H1 (cell line): ENCODE measurements around the gene BCAR3. TPM values are rescaled to one million over a fixed set of nuclear protein-coding genes. Genes with fewer than 3 reads are reported as not detected.

Experiments used
- CTCF ChIA-PET: fragments of 300-600 bp; sonication (Branson Sonifier 250); formaldehyde crosslinking; loops from one replicate; lab custom pipeline; 2021; ENCODE audit not compliant: partially characterized antibody; lab: Charles Lee
- POLR2A ChIA-PET: fragments of 300-600 bp; sonication (Branson Sonifier 250); formaldehyde crosslinking; loops from one replicate; lab custom pipeline; 2021; ENCODE audit warnings: inconsistent platforms; ENCODE audit not compliant: partially characterized antibody; lab: Charles Lee
- DNase-seq, 2 experiments: peaks; one replicate each; pipeline versions ENCODE4 v3.0.0 to v3.0.0-alpha.2; 2010 to 2022; ENCODE audit warnings: low spot score in 2 of 2, low read depth in 1 of 2, mixed read lengths in 1 of 2
- FAIRE-seq: peaks from 2 replicates; lab custom pipeline; 2011; peaks lifted over from hg19 to GRCh38; lab: Jason Lieb, UNC
- H2AFZ ChIP-seq: 2 replicates; pipeline ENCODE4 v1.8.1; 2012; ENCODE audit warnings: low read length, inconsistent platforms
- H2AK5ac ChIP-seq: 2 replicates; pipeline ENCODE4 v1.6.1; 2013; ENCODE audit warnings: low read depth, low read length
- H2BK120ac ChIP-seq: replicated peaks from 2 replicates; pipeline ENCODE3; 2013; ENCODE audit warnings: low read depth, low read length, inconsistent platforms
- H2BK12ac ChIP-seq: 2 replicates; pipeline ENCODE4 v1.6.1; 2013; ENCODE audit warnings: low read depth, low read length
- H2BK15ac ChIP-seq: 2 replicates; pipeline ENCODE4 v1.6.1; 2013; ENCODE audit warnings: low read length
- H2BK20ac ChIP-seq: 2 replicates; pipeline ENCODE4 v1.6.1; 2013; ENCODE audit warnings: low read length
- H2BK5ac ChIP-seq: 2 replicates; pipeline ENCODE4 v1.6.1; 2013; ENCODE audit warnings: low read depth, low read length
- H3K14ac ChIP-seq: 2 replicates; pipeline ENCODE4 v1.6.1; 2013; ENCODE audit warnings: inconsistent platforms; ENCODE audit not compliant: insufficient read length
- H3K18ac ChIP-seq: 2 replicates; pipeline ENCODE4 v1.6.1; 2013; ENCODE audit warnings: low read length; ENCODE audit errors: extremely low read depth
- H3K23ac ChIP-seq: 2 replicates; pipeline ENCODE4 v1.6.1; 2013; ENCODE audit warnings: inconsistent platforms; ENCODE audit not compliant: insufficient read length
- H3K23me2 ChIP-seq: 2 replicates; pipeline ENCODE4 v1.6.1; 2013; ENCODE audit warnings: low read depth, low read length
- H3K27ac ChIP-seq: 2 replicates; pipeline ENCODE4 v1.6.1; 2011; ENCODE audit warnings: low read depth, low read length, inconsistent platforms
- H3K27me3 ChIP-seq, 4 experiments: replicated peaks in 1 of 4; 1 replicate in 1 of 4; 2 replicates in 3 of 4; pipeline versions ENCODE4 v1.6.1 to v1.8.1; 2011 to 2013; ENCODE audit warnings: low read length in 3 of 4, mild to moderate bottlenecking in 3 of 4, inconsistent platforms in 2 of 4, mixed read lengths in 2 of 4, moderate library complexity in 1 of 4; ENCODE audit not compliant: control insufficient read depth in 3 of 4, insufficient read depth in 3 of 4; ENCODE audit errors: extremely low read depth in 1 of 4
- H3K36me3 ChIP-seq, 4 experiments: 2 replicates each; pipeline versions ENCODE4 v1.6.1 to v1.8.1; 2011 to 2013; ENCODE audit warnings: mild to moderate bottlenecking in 4 of 4, low read length in 3 of 4, moderate library complexity in 2 of 4, control low read depth in 1 of 4, inconsistent platforms in 1 of 4; ENCODE audit not compliant: insufficient read depth in 4 of 4, control insufficient read depth in 2 of 4
- H3K4ac ChIP-seq: replicated peaks from 2 replicates; pipeline ENCODE3; 2013; ENCODE audit warnings: low read length, low read depth, mixed read lengths, inconsistent platforms; ENCODE audit not compliant: insufficient read length
- H3K4me1 ChIP-seq, 4 experiments: replicated peaks in 1 of 4; 1 replicate in 1 of 4; 2 replicates in 3 of 4; pipeline versions ENCODE4 v1.6.1 to v1.8.1; 2011 to 2013; ENCODE audit warnings: low read length in 3 of 4, inconsistent platforms in 2 of 4, mixed read lengths in 1 of 4; ENCODE audit not compliant: insufficient read depth in 4 of 4, control insufficient read depth in 3 of 4
- H3K4me2 ChIP-seq, 2 experiments: 2 replicates each; pipeline versions ENCODE4 v1.6.1 to v1.8.1; 2011 to 2013; ENCODE audit warnings: low read depth in 2 of 2, low read length in 2 of 2, control low read depth in 1 of 2, inconsistent platforms in 1 of 2, mild to moderate bottlenecking in 1 of 2; ENCODE audit not compliant: insufficient read depth in 1 of 2
- H3K4me3 ChIP-seq, 4 experiments: fragments of 200-600, 300-600 bp in 1 of 4; sonication (generic), shearing (Covaris generic), sonication (Bioruptor Twin) in 1 of 4; 2 replicates each; pipeline versions ENCODE4 v1.5.1 to v1.8.1; 2011 to 2016; ENCODE audit warnings: low read length in 4 of 4, low read depth in 3 of 4, control low read depth in 2 of 4, inconsistent platforms in 2 of 4, mild to moderate bottlenecking in 2 of 4, mixed read lengths in 1 of 4, moderate library complexity in 1 of 4; ENCODE audit not compliant: insufficient read depth in 2 of 4; ENCODE audit errors: extremely low read depth in 1 of 4
- H3K56ac ChIP-seq: replicated peaks from 2 replicates; pipeline ENCODE3; 2013; ENCODE audit warnings: low read depth, mild to moderate bottlenecking, mixed read lengths, low read length, inconsistent platforms; ENCODE audit not compliant: insufficient read length
- H3K79me1 ChIP-seq: 2 replicates; pipeline ENCODE4 v1.6.1; 2013; ENCODE audit warnings: low read depth, low read length, control low read depth
- H3K79me2 ChIP-seq, 2 experiments: 2 replicates each; pipeline versions ENCODE4 v1.6.1 to v1.8.1; 2012 to 2013; ENCODE audit warnings: low read length in 2 of 2, mild to moderate bottlenecking in 2 of 2, inconsistent platforms in 1 of 2; ENCODE audit not compliant: insufficient read depth in 2 of 2, control insufficient read depth in 1 of 2
- H3K9ac ChIP-seq, 4 experiments: replicated peaks in 1 of 4; 1 replicate in 1 of 4; 2 replicates in 3 of 4; pipeline versions ENCODE4 v1.6.1 to v1.8.1; 2011 to 2013; ENCODE audit warnings: low read depth in 3 of 4, low read length in 3 of 4, control low read depth in 2 of 4, mild to moderate bottlenecking in 2 of 4, moderate library complexity in 2 of 4, inconsistent platforms in 1 of 4; ENCODE audit errors: extremely low read depth in 1 of 4
- H3K9me3 ChIP-seq, 2 experiments: 2 replicates each; pipeline versions ENCODE4 v1.6.1 to v1.8.1; 2012 to 2013; ENCODE audit warnings: mild to moderate bottlenecking in 2 of 2, moderate library complexity in 2 of 2, control low read depth in 1 of 2, inconsistent platforms in 1 of 2, low read depth in 1 of 2, low read length in 1 of 2, mixed read lengths in 1 of 2; ENCODE audit not compliant: insufficient read depth in 2 of 2
- H4K20me1 ChIP-seq, 2 experiments: replicated peaks in 1 of 2; 2 replicates each; pipeline versions ENCODE3 to v1.8.1; 2011 to 2013; ENCODE audit warnings: inconsistent platforms in 2 of 2, low read length in 2 of 2, mild to moderate bottlenecking in 1 of 2; ENCODE audit not compliant: insufficient read depth in 2 of 2, control insufficient read depth in 1 of 2
- H4K5ac ChIP-seq: 2 replicates; pipeline ENCODE4 v1.6.1; 2013; ENCODE audit warnings: low read length, low read depth, mixed read lengths, inconsistent platforms; ENCODE audit not compliant: insufficient read length
- H4K8ac ChIP-seq: 2 replicates; pipeline ENCODE4 v1.8.0; 2013; ENCODE audit warnings: mild to moderate bottlenecking, moderate library complexity, low read length, inconsistent platforms; ENCODE audit not compliant: insufficient read depth; ENCODE audit errors: extremely low read depth
- H4K91ac ChIP-seq: replicated peaks from 2 replicates; pipeline ENCODE3; 2013; ENCODE audit warnings: low read length, mixed read lengths, inconsistent platforms; ENCODE audit not compliant: insufficient read length
- ASH2L ChIP-seq: fragments of 200-600, 300-600 bp; sonication (generic); IDR thresholded peaks from one replicate; pipeline ENCODE4 v1.7.1; 2017; ENCODE audit warnings: low read length
- BRCA1 ChIP-seq: IDR thresholded peaks from 2 replicates; pipeline ENCODE4 v1.6.1; 2012; ENCODE audit warnings: low read depth, low read length, improper control_type of control experiment
- CBX8 ChIP-seq: fragments of 300-800, 300-1000 bp; sonication (generic); IDR thresholded peaks from 2 replicates; pipeline ENCODE4 v1.7.1; 2016; ENCODE audit warnings: low read depth, low read length, borderline replicate concordance
- CEBPB ChIP-seq: IDR thresholded peaks from 2 replicates; pipeline ENCODE4 v1.6.1; 2012; ENCODE audit warnings: low read depth, low read length
- JUND ChIP-seq: IDR thresholded peaks from 2 replicates; pipeline ENCODE4 v1.6.1; 2011; ENCODE audit warnings: mild to moderate bottlenecking, improper control_type of control experiment, low read length
- POU5F1 ChIP-seq: IDR thresholded peaks from 2 replicates; pipeline ENCODE4 v1.6.1; 2011; ENCODE audit warnings: low read depth, mild to moderate bottlenecking, low read length, moderate library complexity
- RFX5 ChIP-seq: IDR thresholded peaks from 2 replicates; pipeline ENCODE4 v1.6.1; 2011; ENCODE audit warnings: low read depth, low read length, improper control_type of control experiment, borderline replicate concordance
- RNF2 ChIP-seq: fragments of 200-900, 300-1000 bp; sonication (generic); IDR thresholded peaks from 2 replicates; pipeline ENCODE4 v1.7.1; 2016; ENCODE audit warnings: borderline replicate concordance, low read depth, mild to moderate bottlenecking, antibody characterized with exemption, low read length; ENCODE audit not compliant: poor library complexity, severe bottlenecking; ENCODE audit errors: missing control alignments
- SAP30 ChIP-seq: fragments of 300-600 bp; sonication (generic); IDR thresholded peaks from 2 replicates; pipeline ENCODE4 v1.7.1; 2012; ENCODE audit warnings: low read length, moderate library complexity, mild to moderate bottlenecking, inconsistent platforms; ENCODE audit not compliant: insufficient read depth, insufficient replicate concordance
- SIN3A ChIP-seq, 2 experiments: IDR thresholded peaks in 1 of 2; conservative IDR thresholded peaks in 1 of 2; 2 replicates each; pipeline ENCODE4 v1.6.1; 2011 to 2012; ENCODE audit warnings: low read length in 2 of 2, improper control_type of control experiment in 1 of 2, low read depth in 1 of 2, mild to moderate bottlenecking in 1 of 2
- SP1 ChIP-seq: IDR thresholded peaks from 2 replicates; pipeline ENCODE4 v1.6.1; 2011; ENCODE audit warnings: low read depth, low read length
- YY1 ChIP-seq: IDR thresholded peaks from 2 replicates; pipeline ENCODE4 v1.6.1; 2011; ENCODE audit warnings: low read depth, mild to moderate bottlenecking, low read length
- WGBS, 2 experiments: shearing (Covaris generic) in 1 of 2; methylation state at CpG; one replicate each; pipeline versions ENCODE4 v1.1.6 to v1.1.7; 2013 to 2015; ENCODE audit warnings: low lambda C conversion rate in 2 of 2, mixed read lengths in 2 of 2, inconsistent platforms in 1 of 2, low coverage in 1 of 2, missing lambda C conversion rate in 1 of 2; ENCODE audit not compliant: insufficient replicate concordance in 2 of 2, insufficient coverage in 1 of 2, insufficient read length in 1 of 2; ENCODE audit errors: extremely low coverage in 1 of 2, missing lambda C conversion rate in 1 of 2; 5-methylcytosine and 5-hydroxymethylcytosine counted together
- polyA plus RNA-seq, 7 experiments: library from polyadenylated mRNA; depleted of rRNA in 3 of 7; stranded (reverse) in 5 of 7; unstranded in 2 of 7; fragments of >200 nt in 5 of 7; fragments of 200-250 nt in 2 of 7; gene quantifications; 1 replicate in 5 of 7; 2 replicates in 1 of 7; 4 replicates in 1 of 7; pipeline versions ENCODE4 v1.2.1 to v1.2.3, GENCODE V29; 2011 to 2013; ENCODE audit warnings: missing spikeins in 2 of 7, mixed read lengths in 2 of 7
- total RNA-seq: library from RNA; stranded (reverse); fragmentation: NEBNext Ultra II Directional; extraction: Animal tissue kit (Norgen Biotek cat#: 25700); gene quantifications from 2 replicates; pipeline ENCODE4 v1.2.1, GENCODE V29; 2021
- TF ChIP-seq, protein P1 (sequence below): IDR thresholded peaks from 2 replicates; pipeline ENCODE4 v1.6.1; 2011; ENCODE audit warnings: low read length, improper control_type of control experiment

Gene BCAR3
- total and polyA plus RNA-seq, 2 of the 8 experiments (the other 6 are each of a cell fraction or from before 2014, with no cell fraction given), result 5.6 to 9.2 TPM

DNA sequence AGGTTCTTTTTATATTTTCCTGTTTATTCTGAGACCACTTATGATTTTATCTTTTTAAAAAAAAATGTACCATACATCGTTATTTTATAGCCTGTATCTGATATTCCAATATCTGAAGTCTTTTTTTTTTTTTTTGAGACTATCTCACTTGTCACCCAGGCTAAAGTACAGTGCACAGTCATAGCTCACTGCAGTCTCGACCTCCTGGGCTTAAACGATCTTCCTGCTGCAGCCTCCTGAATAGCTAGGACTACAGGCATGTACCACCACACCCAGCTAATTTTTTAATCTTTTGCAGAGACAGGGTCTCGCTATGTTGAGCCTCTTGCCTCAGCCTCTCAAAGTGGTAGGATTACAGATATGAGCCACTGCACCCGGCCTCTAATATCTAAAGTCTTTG, 25.1 kb downstream of the BCAR3 start:
- no peaks in the 10 kb centered on the region for H3K79me2 ChIP-seq
- CTCF ChIA-PET, result interaction anchor here (1.0 to 1.4 kb wide), 2 partner anchors 11 to 32 kb away, joined by 3 read pairs; no protein-coding TSS in a partner anchor
- no peak for TF ChIP-seq CBX8
- TF ChIP-seq JUND, result no peak
- no peak for TF ChIP-seq SIN3A (conservative IDR thresholded peaks at IDR 0.05 in 1 of 2, IDR thresholded peaks at IDR 0.05 in 1 of 2; ENCODE audit: low read depth in 1 of 2, low read length in 2 of 2)
- TF ChIP-seq POU5F1, result no peak
- no peak for TF ChIP-seq YY1
- TF ChIP-seq SAP30, result no peak
- TF ChIP-seq RNF2, result no peak
- no peak for TF ChIP-seq BRCA1
- TF ChIP-seq CEBPB, result no peak
- no peak for TF ChIP-seq ASH2L
- TF ChIP-seq RFX5, result no peak
- TF ChIP-seq SP1, result no peak
- TF ChIP-seq, protein P1, sequence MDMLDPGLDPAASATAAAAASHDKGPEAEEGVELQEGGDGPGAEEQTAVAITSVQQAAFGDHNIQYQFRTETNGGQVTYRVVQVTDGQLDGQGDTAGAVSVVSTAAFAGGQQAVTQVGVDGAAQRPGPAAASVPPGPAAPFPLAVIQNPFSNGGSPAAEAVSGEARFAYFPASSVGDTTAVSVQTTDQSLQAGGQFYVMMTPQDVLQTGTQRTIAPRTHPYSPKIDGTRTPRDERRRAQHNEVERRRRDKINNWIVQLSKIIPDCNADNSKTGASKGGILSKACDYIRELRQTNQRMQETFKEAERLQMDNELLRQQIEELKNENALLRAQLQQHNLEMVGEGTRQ, result no peak

More for the DNA sequence above, 25.1 kb downstream of the BCAR3 start:
- WGBS, 2 experiments, result 85% methylated on average over 5 of the region's 5 CpGs; no CpG with 5 or more reads in 1 of the 2 experiments
- Histone ChIP-seq H4K8ac (no peak overlapping the region), H3K4ac (no peak overlapping the region), H2BK15ac (no peak overlapping the region), H2BK20ac (no peak overlapping the region), H2BK5ac (no peak overlapping the region), H4K5ac (no peak overlapping the region), H3K27ac (no peak overlapping the region), H3K23me2 (no peaks in the 10 kb centered on the region), H3K9me3 (no peaks in the 10 kb centered on the region), H2BK120ac (no peak overlapping the region), H3K18ac (no peak overlapping the region), H2AK5ac (no peak overlapping the region), H2BK12ac (no peak overlapping the region), H2AFZ (no peak overlapping the region), H3K4me2 (no peak overlapping the region), H3K79me1 (no peaks in the 10 kb centered on the region; the same call in 1 of the 2 replicates), H3K4me1 (peaks cover 0 to 4% (median 0%) of the 10 kb centered on the region in 4 experiments; a peak in 2 of 7 replicates), H3K14ac (no peak overlapping the region), H3K4me3 (no peak overlapping the region), H3K36me3 (no peaks in the 10 kb centered on the region), H3K56ac (no peak overlapping the region), H4K91ac (no peak overlapping the region), H3K27me3 (no peaks in the 10 kb centered on the region), H4K20me1 (no peaks in the 10 kb centered on the region), H3K9ac (no peak overlapping the region), H3K23ac (no peak overlapping the region)
- DNase-seq, result no peak
- POLR2A ChIA-PET, result interaction anchor here (1.9 kb wide), 1 partner anchor 17 kb away, joined by 5 read pairs; no protein-coding TSS in a partner anchor
- no peak for FAIRE-seq
